Body of pancreas (tissue), 4 donors: ENCODE measurements around the gene RAB1B.
A peak's percentile ranks its signal among the peaks of the same experiment; 100 is the strongest.

Source experiments
- CTCF ChIP-seq, 7 experiments: fragments of 450-650 bp in 4 of 7; fragments of 200-600 bp in 3 of 7; sonication (generic) in 3 of 7; IDR thresholded peaks; one replicate each; pipeline ENCODE4 v1.5.1; 2016 to 2019; ENCODE audit warnings: antibody characterized with exemption in 7 of 7
- POLR2A ChIP-seq, 3 donors: fragments of 450-650 bp; IDR thresholded peaks; one replicate each; pipeline ENCODE4 v1.6.1; 2016; ENCODE audit warnings: antibody characterized with exemption in 3 of 3, mild to moderate bottlenecking in 2 of 3

GRCh38 chr11:66311965-66312548, 43.6 kb downstream of the RAB1B start:
- TF ChIP-seq CTCF (IDR thresholded peaks at IDR 0.05): peak in 6 of 7 experiments; percentile 79 to 97 (median 89)
- peak in 2 of 3 donors; percentile 23 to 49 for TF ChIP-seq POLR2A (IDR thresholded peaks at IDR 0.05)
